HepG2 (cell line): ENCODE data around the gene KRTAP20-1. TPM values are rescaled to one million over a fixed set of nuclear protein-coding genes. Genes with fewer than 3 reads are reported as not detected.

Source experiments
- ATAC-seq: fragments of 200-7000 bp; cut with Tn5 transposase; 3 replicates; pipeline ENCODE4 v1.9.1; 2020; ENCODE audit warnings: mild to moderate bottlenecking, moderate library complexity
- BruUV-seq: library from RNA; stranded (reverse); fragments of 400-500 nt; replicated peaks from 2 replicates; lab custom pipeline; 2021; lab: Mats Ljungman, UMichigan
- CTCF ChIA-PET: fragments of 300-600 bp; formaldehyde crosslinking; extraction: SDS; loops from one replicate; lab custom pipeline; 2021; ENCODE audit warnings: low total read pairs, inconsistent platforms, low intra/inter-chr PET ratio; lab: Yijun Ruan, JAX
- POLR2A ChIA-PET: fragments of 350-600 bp; sonication (Branson Sonifier 250); formaldehyde crosslinking; loops from one replicate; lab custom pipeline; 2020; ENCODE audit warnings: antibody characterized with exemption, inconsistent platforms; lab: Yijun Ruan, JAX
- DNase-seq: peaks from one replicate; pipeline ENCODE4 v3.0.0-alpha.2; 2015; ENCODE audit warnings: low spot score
- FAIRE-seq: peaks from 3 replicates; lab custom pipeline; 2011; peaks lifted over from hg19 to GRCh38; lab: Jason Lieb, UNC
- H2AFZ ChIP-seq: one replicate; pipeline ENCODE4 v1.6.1; 2011; ENCODE audit warnings: low read length, inconsistent platforms
- H3K27ac ChIP-seq: fragments of 300-600 bp; 3 replicates; pipeline ENCODE4 v1.8.0; 2011; ENCODE audit warnings: mixed run types, mild to moderate bottlenecking, mixed read lengths, low read length, inconsistent platforms; ENCODE audit not compliant: insufficient read depth; ENCODE audit errors: extremely low read length
- H3K27me3 ChIP-seq, 2 experiments: fragments of 200-600 bp in 1 of 2; 2 replicates in 1 of 2; 3 replicates in 1 of 2; pipeline versions ENCODE4 v1.6.0 to v1.8.0; 2011; ENCODE audit warnings: low read length in 2 of 2, mild to moderate bottlenecking in 2 of 2, moderate library complexity in 2 of 2, inconsistent platforms in 1 of 2; ENCODE audit not compliant: insufficient read depth in 2 of 2, control insufficient read depth in 1 of 2
- H3K36me3 ChIP-seq, 2 experiments: fragments of 200-600 bp in 1 of 2; replicated peaks in 1 of 2; 2 replicates in 1 of 2; 3 replicates in 1 of 2; pipeline versions ENCODE4 v1.5.1 to v1.8.0; 2011; ENCODE audit warnings: low read length in 2 of 2, inconsistent platforms in 1 of 2; ENCODE audit not compliant: insufficient read depth in 2 of 2, control insufficient read depth in 1 of 2
- H3K4me1 ChIP-seq: 2 replicates; pipeline ENCODE4 v1.5.1; 2012; ENCODE audit warnings: low read length, inconsistent platforms; ENCODE audit not compliant: insufficient read depth
- H3K4me2 ChIP-seq: 2 replicates; pipeline ENCODE4 v1.6.0; 2011; ENCODE audit warnings: low read depth, low read length, inconsistent platforms
- H3K4me3 ChIP-seq, 3 experiments: fragments of 200-600 bp in 1 of 3; sonication (generic), shearing (Covaris generic) in 1 of 3; replicated peaks in 1 of 3; 2 replicates each; pipeline ENCODE4 v1.5.1; 2011 to 2016; ENCODE audit warnings: low read length in 3 of 3, inconsistent platforms in 2 of 3, low read depth in 2 of 3, mild to moderate bottlenecking in 2 of 3, control low read depth in 1 of 3, mixed read lengths in 1 of 3; ENCODE audit not compliant: insufficient read depth in 1 of 3
- H3K79me2 ChIP-seq: one replicate; pipeline ENCODE4 v1.6.1; 2011; ENCODE audit warnings: low read length, inconsistent platforms; ENCODE audit not compliant: insufficient read depth
- H3K9ac ChIP-seq: 2 replicates; pipeline ENCODE4 v1.6.0; 2011; ENCODE audit warnings: mild to moderate bottlenecking, low read depth, low read length, inconsistent platforms; ENCODE audit not compliant: insufficient read depth
- H3K9me3 ChIP-seq: 2 replicates; pipeline ENCODE4 v1.5.1; 2012; ENCODE audit warnings: mild to moderate bottlenecking, low read length
- H4K20me1 ChIP-seq: 2 replicates; pipeline ENCODE4 v1.6.0; 2011; ENCODE audit warnings: inconsistent platforms, mild to moderate bottlenecking, low read length, moderate library complexity; ENCODE audit not compliant: insufficient read depth
- GTF3A ChIP-seq: sonication (generic); formaldehyde crosslinking; conservative IDR thresholded peaks from 2 replicates; pipeline ENCODE4 v1.4.0; 2020; ENCODE audit warnings: mild to moderate bottlenecking, missing genetic modification reagents
- KMT2B ChIP-seq: IDR thresholded peaks from 2 replicates; pipeline ENCODE4 v1.6.1; 2016; ENCODE audit warnings: missing genetic modification reagents, missing compliant biosample characterization
- PLSCR1 ChIP-seq: sonication (generic); formaldehyde crosslinking; IDR thresholded peaks from 2 replicates; pipeline ENCODE4 v1.5.0; 2020; ENCODE audit warnings: missing genetic modification reagents, mild to moderate bottlenecking, borderline replicate concordance
- SNAPC2 ChIP-seq: sonication (generic); formaldehyde crosslinking; IDR thresholded peaks from 2 replicates; pipeline ENCODE4 v1.8.1; 2022; ENCODE audit warnings: mild to moderate bottlenecking, missing genetic modification reagents
- SNRNP70 ChIP-seq: fragments of 200-400 bp; formaldehyde crosslinking; IDR thresholded peaks from 2 replicates; pipeline ENCODE4 v1.6.1; 2017; ENCODE audit warnings: mild to moderate bottlenecking, low read depth, low read length, moderate library complexity
- TERF1 ChIP-seq: sonication (generic); formaldehyde crosslinking; IDR thresholded peaks from 2 replicates; pipeline ENCODE4 v1.8.0; 2022; ENCODE audit warnings: mild to moderate bottlenecking, missing genetic modification reagents, moderate library complexity
- ZFP36L1 ChIP-seq: sonication (generic); formaldehyde crosslinking; IDR thresholded peaks from 2 replicates; pipeline ENCODE4 v1.8.0; 2022; ENCODE audit warnings: mild to moderate bottlenecking, missing genetic modification reagents, moderate library complexity
- ZNF276 ChIP-seq: sonication (generic); formaldehyde crosslinking; IDR thresholded peaks from 2 replicates; pipeline ENCODE4 v1.4.0; 2020; ENCODE audit warnings: mild to moderate bottlenecking, low read depth, missing genetic modification reagents
- ZNF337 ChIP-seq: sonication (generic); formaldehyde crosslinking; IDR thresholded peaks from 2 replicates; pipeline ENCODE4 v1.5.1; 2020; ENCODE audit warnings: missing genetic modification reagents, low read depth, mild to moderate bottlenecking, borderline replicate concordance
- ZNF782 ChIP-seq: sonication (generic); formaldehyde crosslinking; IDR thresholded peaks from 2 replicates; pipeline ENCODE4 v1.4.0; 2020; ENCODE audit warnings: missing genetic modification reagents, mild to moderate bottlenecking, borderline replicate concordance
- WGBS: methylation state at CpG from one replicate; pipeline ENCODE4 v1.1.6; 2017; ENCODE audit warnings: low lambda C conversion rate; 5-methylcytosine and 5-hydroxymethylcytosine counted together
- in situ Hi-C: cut with HindIII; loops from 2 replicates; pipeline ENCODE4 v1.10.0; 2017; ENCODE audit warnings: low pct_unique_long_range_greater_than_20kb; ENCODE audit not compliant: extremely low pct_ligation_motif_present
- intact Hi-C: fragments of 100-400 bp; cut with micrococcal nuclease; formaldehyde crosslinking; loops from one replicate; pipeline ENCODE4 v1.10.0; 2022; ENCODE audit not compliant: unreplicated experiment
- polyA plus RNA-seq, 8 experiments: library from polyadenylated mRNA; depleted of rRNA in 3 of 8; stranded (reverse) in 7 of 8; unstranded in 1 of 8; fragments of >200 nt; fragmentation: Illumina TruSeq in 4 of 8; extraction: Trizol in 4 of 8; gene quantifications; 2 replicates each; pipeline versions ENCODE4 v1.2.1 to v1.2.3, GENCODE V29; 2011 to 2016; ENCODE audit warnings: low read depth in 4 of 8, missing spikeins in 1 of 8, mixed read lengths in 1 of 8; ENCODE audit not compliant: insufficient read depth in 1 of 8
- total RNA-seq, 5 experiments: library from RNA; depleted of rRNA; stranded (reverse); fragments of >200 nt; fragmentation: Illumina TruSeq; extraction: Trizol; gene quantifications; 2 replicates each; pipeline ENCODE4 v1.2.3, GENCODE V29; 2016; ENCODE audit warnings: low read depth in 1 of 5
- TF ChIP-seq, protein P1 (sequence below): sonication (generic); formaldehyde crosslinking; IDR thresholded peaks from 2 replicates; pipeline ENCODE4 v1.5.0; 2020; ENCODE audit warnings: missing genetic modification reagents
- TF ChIP-seq, protein P2 (sequence below): sonication (generic); formaldehyde crosslinking; IDR thresholded peaks from 2 replicates; pipeline ENCODE4 v1.8.1; 2023; ENCODE audit warnings: missing genetic modification reagents, mild to moderate bottlenecking, borderline replicate concordance
- TF ChIP-seq, protein P3 (sequence below): IDR thresholded peaks from 2 replicates; pipeline ENCODE4 v1.6.1; 2016

The KRTAP20-1 gene
- total and polyA plus RNA-seq, 2 of the 13 experiments (the other 11 are each of a cell fraction or from before 2014, with no cell fraction given): not detected

GRCh38 chr21:30628109-30628508, 11.9 kb downstream of the KRTAP20-1 start:
- no peak for ATAC-seq
- 2% methylated on average over 4 of the region's 4 CpGs for WGBS
- no peak for FAIRE-seq
- Histone ChIP-seq H2AFZ (no peak overlapping the region), H3K27me3 (no peaks in the 10 kb centered on the region), H3K4me3 (no peak overlapping the region), H3K4me1 (no peaks in the 10 kb centered on the region), H4K20me1 (no peaks in the 10 kb centered on the region), H3K9ac (no peak overlapping the region), H3K27ac (no peak overlapping the region), H3K4me2 (no peak overlapping the region), H3K9me3 (peaks cover 87% of the 10 kb centered on the region), H3K36me3 (no peaks in the 10 kb centered on the region), H3K79me2 (no peaks in the 10 kb centered on the region)
- DNase-seq: no peak
- intact Hi-C loops: no loop called here
- ChIA-PET CTCF (no interaction called here), POLR2A (no interaction called here)
- in situ Hi-C loops: no loop called here
- no peak for TF ChIP-seq SNAPC2 (CRISPR knock-in tag)
- no peak for TF ChIP-seq ZNF782
- TF ChIP-seq, protein P1, sequence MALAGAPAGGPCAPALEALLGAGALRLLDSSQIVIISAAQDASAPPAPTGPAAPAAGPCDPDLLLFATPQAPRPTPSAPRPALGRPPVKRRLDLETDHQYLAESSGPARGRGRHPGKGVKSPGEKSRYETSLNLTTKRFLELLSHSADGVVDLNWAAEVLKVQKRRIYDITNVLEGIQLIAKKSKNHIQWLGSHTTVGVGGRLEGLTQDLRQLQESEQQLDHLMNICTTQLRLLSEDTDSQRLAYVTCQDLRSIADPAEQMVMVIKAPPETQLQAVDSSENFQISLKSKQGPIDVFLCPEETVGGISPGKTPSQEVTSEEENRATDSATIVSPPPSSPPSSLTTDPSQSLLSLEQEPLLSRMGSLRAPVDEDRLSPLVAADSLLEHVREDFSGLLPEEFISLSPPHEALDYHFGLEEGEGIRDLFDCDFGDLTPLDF: no peak
- TF ChIP-seq KMT2B: no peak
- TF ChIP-seq PLSCR1 (CRISPR knock-in tag): no peak
- TF ChIP-seq GTF3A (CRISPR knock-in tag): no peak
- TF ChIP-seq ZNF337: no peak
- no peak for TF ChIP-seq SNRNP70
- TF ChIP-seq, protein P2, sequence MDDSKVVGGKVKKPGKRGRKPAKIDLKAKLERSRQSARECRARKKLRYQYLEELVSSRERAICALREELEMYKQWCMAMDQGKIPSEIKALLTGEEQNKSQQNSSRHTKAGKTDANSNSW (CRISPR knock-in tag): no peak
- TF ChIP-seq, protein P3, sequence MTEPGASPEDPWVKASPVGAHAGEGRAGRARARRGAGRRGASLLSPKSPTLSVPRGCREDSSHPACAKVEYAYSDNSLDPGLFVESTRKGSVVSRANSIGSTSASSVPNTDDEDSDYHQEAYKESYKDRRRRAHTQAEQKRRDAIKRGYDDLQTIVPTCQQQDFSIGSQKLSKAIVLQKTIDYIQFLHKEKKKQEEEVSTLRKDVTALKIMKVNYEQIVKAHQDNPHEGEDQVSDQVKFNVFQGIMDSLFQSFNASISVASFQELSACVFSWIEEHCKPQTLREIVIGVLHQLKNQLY (CRISPR knock-in tag): no peak
- TF ChIP-seq ZNF276 (CRISPR knock-in tag): no peak
- TF ChIP-seq TERF1 (CRISPR knock-in tag): no peak
- TF ChIP-seq ZFP36L1 (CRISPR knock-in tag): no peak
- no TSS peak for BruUV-seq
